ENCODE results near the gene WBP1.

Gene WBP1

GRCh38 chr2:74502720-74503505 is 44.7 kb downstream of the WBP1 start:
- peak; percentile 72 for DNase-seq (ENCODE audit: low spot score)

GRCh38 chr2:74503506-74504475 is 45.6 kb downstream of the WBP1 start:
- DNase-seq (ENCODE audit: low spot score), result no peak

GRCh38 chr2:74504591-74504990 is 46.4 kb downstream of the WBP1 start:
- DNase-seq (ENCODE audit: low spot score), result no peak

GRCh38 chr2:74505448-74506246 is 47.4 kb downstream of the WBP1 start:
- DNase-seq (ENCODE audit: low spot score), result no peak

- peak; percentile 99 for DNase-seq (ENCODE audit: low spot score)
Observed at GRCh38 chr2:74507145-74507925, 49.1 kb downstream of the WBP1 start, which contains the start of gene PCGF1. TSS of gene PCGF1 (minus strand) at chr2:74507695. CDS start at chr2:74507668, 27 bp downstream.

- peak; percentile 66 for DNase-seq (ENCODE audit: low spot score)
Observed at GRCh38 chr2:74507926-74508520, 49.8 kb downstream of the WBP1 start.

GRCh38 chr2:74510272-74510671 is 52.0 kb downstream of the WBP1 start:
- DNase-seq (ENCODE audit: low spot score), result no peak

Measured in SW480 (cell line).